Sigmoid colon (tissue), 7 donors: ENCODE results near the gene CPE. TPM values are rescaled to one million over a fixed set of nuclear protein-coding genes. Genes with fewer than 3 reads are reported as not detected.

Experiments
- DNase-seq: peaks from one replicate; pipeline ENCODE4 v3.0.0-alpha.2; 2019
- H3K27ac ChIP-seq, 4 donors: fragments of 200-600 bp; sonication (generic); one replicate each; pipeline ENCODE4 v1.5.1; 2016 to 2019; ENCODE audit warnings: mild to moderate bottlenecking in 1 of 4
- H3K27me3 ChIP-seq, 3 donors: fragments of 200-600 bp; sonication (generic); one replicate each; pipeline ENCODE4 v1.5.1; 2019; ENCODE audit warnings: mild to moderate bottlenecking in 1 of 3
- H3K36me3 ChIP-seq, 4 donors: fragments of 200-600 bp; sonication (generic); one replicate each; pipeline ENCODE4 v1.5.1; 2016 to 2019
- H3K4me1 ChIP-seq, 4 donors: fragments of 200-600 bp; sonication (generic); one replicate each; pipeline ENCODE4 v1.5.1; 2017 to 2019
- H3K4me3 ChIP-seq, 4 donors: fragments of 200-600 bp; sonication (generic); one replicate each; pipeline ENCODE4 v1.5.1; 2017 to 2019; ENCODE audit warnings: mild to moderate bottlenecking in 2 of 4, moderate library complexity in 1 of 4
- H3K9me3 ChIP-seq, 4 donors: fragments of 200-600 bp in 3 of 4; sonication (generic) in 3 of 4; one replicate each; pipeline versions ENCODE4 v1.5.1 to v1.6.1; 2013 to 2019
- EP300 ChIP-seq, 4 donors: sonication (generic); formaldehyde crosslinking; IDR thresholded peaks; one replicate each; pipeline ENCODE4 v1.6.1; 2017; ENCODE audit warnings: antibody characterized with exemption in 4 of 4
- POLR2A ChIP-seq, 2 donors: fragments of 450-650 bp; IDR thresholded peaks; one replicate each; pipeline ENCODE4 v1.6.1; 2016; ENCODE audit warnings: antibody characterized with exemption in 2 of 2, mild to moderate bottlenecking in 2 of 2, moderate library complexity in 2 of 2
- POLR2AphosphoS5 ChIP-seq, 4 donors: sonication (generic); formaldehyde crosslinking; IDR thresholded peaks; one replicate each; pipeline ENCODE4 v1.6.1; 2017; ENCODE audit warnings: antibody characterized with exemption in 4 of 4
- WGBS, 2 donors: extraction: QIAGEN DNeasy Blood & Tissue Kit; methylation state at CpG; one replicate each; pipeline ENCODE4 v1.1.7; 2013; 5-methylcytosine and 5-hydroxymethylcytosine counted together
- intact Hi-C: fragments of 100-400 bp; cut with DNase I; formaldehyde crosslinking; loops from one replicate; pipeline ENCODE4 v1.15.1; 2023
- polyA plus RNA-seq, 3 donors: library from polyadenylated mRNA; stranded (reverse); fragments of 200-250 nt; gene quantifications; one replicate each; pipeline ENCODE4 v1.2.3, GENCODE V29; 2013
- total RNA-seq, 4 donors: library from RNA; depleted of rRNA; stranded (reverse); fragments of >200 nt; gene quantifications; one replicate each; pipeline ENCODE4 v1.1.0, GENCODE V29; 2016
- TF ChIP-seq, protein P1 (sequence below), 4 experiments: fragments of 450-650 bp in 3 of 4; fragments of 200-600 bp in 1 of 4; IDR thresholded peaks; one replicate each; pipeline ENCODE4 v1.5.1; 2016 to 2019; ENCODE audit warnings: antibody characterized with exemption in 4 of 4, mild to moderate bottlenecking in 3 of 4, moderate library complexity in 2 of 4
- donor health status: healthy with polysubstance abuse.
- donor health status: Bipolar disorder and iron deficiency.
- donor health status: healthy.

Gene CPE
- total and polyA plus RNA-seq, 7 donors = 5.4 to 64.5 (median 31.8) TPM

GRCh38 chr4:165393704-165394103, 14.9 kb downstream of the CPE start:
- no peaks in the 10 kb centered on the region for H3K36me3 ChIP-seq
- no peaks in the 10 kb centered on the region for H3K27me3 ChIP-seq
- TF ChIP-seq POLR2AphosphoS5 (IDR thresholded peaks at IDR 0.05) (no peak), EP300 (IDR thresholded peaks at IDR 0.05) (no peak), POLR2A (IDR thresholded peaks at IDR 0.05) (no peak)
- TF ChIP-seq, protein P1, sequence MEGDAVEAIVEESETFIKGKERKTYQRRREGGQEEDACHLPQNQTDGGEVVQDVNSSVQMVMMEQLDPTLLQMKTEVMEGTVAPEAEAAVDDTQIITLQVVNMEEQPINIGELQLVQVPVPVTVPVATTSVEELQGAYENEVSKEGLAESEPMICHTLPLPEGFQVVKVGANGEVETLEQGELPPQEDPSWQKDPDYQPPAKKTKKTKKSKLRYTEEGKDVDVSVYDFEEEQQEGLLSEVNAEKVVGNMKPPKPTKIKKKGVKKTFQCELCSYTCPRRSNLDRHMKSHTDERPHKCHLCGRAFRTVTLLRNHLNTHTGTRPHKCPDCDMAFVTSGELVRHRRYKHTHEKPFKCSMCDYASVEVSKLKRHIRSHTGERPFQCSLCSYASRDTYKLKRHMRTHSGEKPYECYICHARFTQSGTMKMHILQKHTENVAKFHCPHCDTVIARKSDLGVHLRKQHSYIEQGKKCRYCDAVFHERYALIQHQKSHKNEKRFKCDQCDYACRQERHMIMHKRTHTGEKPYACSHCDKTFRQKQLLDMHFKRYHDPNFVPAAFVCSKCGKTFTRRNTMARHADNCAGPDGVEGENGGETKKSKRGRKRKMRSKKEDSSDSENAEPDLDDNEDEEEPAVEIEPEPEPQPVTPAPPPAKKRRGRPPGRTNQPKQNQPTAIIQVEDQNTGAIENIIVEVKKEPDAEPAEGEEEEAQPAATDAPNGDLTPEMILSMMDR (IDR thresholded peaks at IDR 0.05) = no peak
- 72 to 94% methylated on average over 2 of the region's 2 CpGs for WGBS, 2 donors
- intact Hi-C loops = no loop called here
- no peaks in the 10 kb centered on the region for H3K4me1 ChIP-seq
- no peaks in the 10 kb centered on the region for H3K9me3 ChIP-seq
- H3K27ac ChIP-seq = no peak overlapping the region
- H3K4me3 ChIP-seq = no peak overlapping the region
- DNase-seq = no peak

DNA sequence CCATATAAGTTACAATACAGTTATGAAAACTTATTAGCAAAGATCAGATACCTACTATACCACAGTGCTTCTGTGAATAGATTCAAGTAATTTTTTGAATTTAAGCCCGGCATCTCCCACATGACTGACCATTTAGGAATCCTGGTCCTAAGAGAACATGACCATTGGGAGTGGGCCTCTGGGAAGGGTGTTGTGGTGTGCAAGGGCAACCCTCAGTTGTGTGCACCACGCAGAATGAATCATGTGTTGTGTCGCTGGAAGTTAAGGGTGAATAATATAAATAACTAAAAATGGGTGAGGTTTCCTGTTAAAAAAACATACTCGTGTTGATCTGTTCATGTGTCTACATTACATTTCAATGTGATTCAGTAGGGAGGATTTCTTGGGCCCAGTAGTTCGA, 15.5 kb downstream of the CPE start:
- WGBS, 2 donors = 85% methylated on average over 5 of the region's 5 CpGs
- TF ChIP-seq EP300 (IDR thresholded peaks at IDR 0.05) = no peak
- Histone ChIP-seq H3K27me3 (no peaks in the 10 kb centered on the region), H3K4me1 (no peaks in the 10 kb centered on the region), H3K4me3 (no peak overlapping the region), H3K27ac (no peak overlapping the region), H3K9me3 (no peaks in the 10 kb centered on the region), H3K36me3 (no peaks in the 10 kb centered on the region)
- no peak for DNase-seq
- intact Hi-C loops = no loop called here

- H3K4me1 ChIP-seq = no peaks in the 10 kb centered on the region
- TF ChIP-seq POLR2AphosphoS5 (IDR thresholded peaks at IDR 0.05) (no peak), POLR2A (IDR thresholded peaks at IDR 0.05) (no peak), EP300 (IDR thresholded peaks at IDR 0.05) (no peak)
- 29 to 34% methylated on average over 1 of the region's 1 CpG for WGBS, 2 donors
Measured at GRCh38 chr4:165398570-165398969, 19.8 kb downstream of the CPE start.

DNA sequence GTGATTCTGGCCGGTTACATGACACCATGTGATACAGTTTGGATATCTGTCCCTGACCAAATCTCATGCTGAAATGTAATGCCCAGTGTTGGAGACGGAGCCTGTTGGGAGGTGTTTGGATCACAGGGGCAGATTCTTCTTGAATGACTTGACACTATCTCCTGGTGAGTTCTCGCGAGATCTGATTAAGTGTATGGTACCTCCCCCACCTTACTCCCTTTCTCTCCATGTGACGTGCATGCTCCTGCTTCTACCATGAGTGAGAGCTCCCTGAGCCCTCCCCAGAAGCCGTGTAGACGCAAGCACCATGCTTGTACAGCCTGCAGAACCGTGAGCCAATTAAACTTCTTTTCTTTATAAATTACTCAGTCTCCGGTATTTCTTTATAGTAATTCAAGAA, 23.6 kb downstream of the CPE start:
- Histone ChIP-seq H3K36me3 (no peaks in the 10 kb centered on the region), H3K9me3 (no peaks in the 10 kb centered on the region), H3K4me1 (no peaks in the 10 kb centered on the region), H3K27ac (no peak overlapping the region), H3K4me3 (no peak overlapping the region), H3K27me3 (no peaks in the 10 kb centered on the region)
- 89 to 90% methylated on average over 9 of the region's 9 CpGs for WGBS, 2 donors
- intact Hi-C loops = no loop called here
- TF ChIP-seq POLR2AphosphoS5 (IDR thresholded peaks at IDR 0.05) = no peak
- no peak for TF ChIP-seq POLR2A (IDR thresholded peaks at IDR 0.05)
- TF ChIP-seq, protein P1 (IDR thresholded peaks at IDR 0.05) = no peak
- TF ChIP-seq EP300 (IDR thresholded peaks at IDR 0.05) = no peak
- no peak for DNase-seq

More at GRCh38 chr4:165398570-165398969, 19.8 kb downstream of the CPE start:
- DNase-seq = no peak
- intact Hi-C loops = no loop called here
- no peaks in the 10 kb centered on the region for H3K9me3 ChIP-seq
- no peaks in the 10 kb centered on the region for H3K36me3 ChIP-seq
- no peak overlapping the region for H3K27ac ChIP-seq
- H3K27me3 ChIP-seq = no peaks in the 10 kb centered on the region
- no peak overlapping the region for H3K4me3 ChIP-seq

GRCh38 chr4:165403048-165403447, 24.2 kb downstream of the CPE start:
- Histone ChIP-seq H3K9me3 (no peaks in the 10 kb centered on the region), H3K36me3 (no peaks in the 10 kb centered on the region), H3K4me1 (no peaks in the 10 kb centered on the region), H3K27me3 (no peaks in the 10 kb centered on the region), H3K4me3 (no peak overlapping the region), H3K27ac (no peak overlapping the region)
- WGBS, 2 donors = 13 to 47% methylated on average over 2 of the region's 2 CpGs
- intact Hi-C loops = no loop called here
- DNase-seq = no peak
- TF ChIP-seq EP300 (IDR thresholded peaks at IDR 0.05) (no peak), POLR2A (IDR thresholded peaks at IDR 0.05) (no peak), POLR2AphosphoS5 (IDR thresholded peaks at IDR 0.05) (no peak)
- TF ChIP-seq, protein P1 (IDR thresholded peaks at IDR 0.05) = no peak

DNA sequence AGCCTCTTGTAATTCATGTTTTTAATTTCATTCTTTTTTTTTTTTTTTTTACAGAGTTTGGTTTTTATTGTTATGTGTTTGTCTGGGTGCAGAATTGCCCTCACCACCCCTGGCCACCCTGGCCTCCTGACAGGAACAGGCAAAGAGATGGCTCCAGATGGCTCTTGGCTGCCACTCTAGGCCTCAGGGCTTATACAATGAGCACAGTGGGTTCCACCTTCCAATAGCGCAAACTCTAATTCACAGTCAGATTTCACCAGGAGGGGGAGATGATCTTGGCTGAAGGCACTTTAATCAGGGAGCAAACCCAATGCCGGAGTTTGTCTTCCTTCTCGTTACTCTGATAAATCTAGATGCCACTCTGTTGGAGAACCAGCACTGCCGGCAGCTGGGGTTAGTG, 24.8 kb downstream of the CPE start:
- H3K4me3 ChIP-seq = no peak overlapping the region
- H3K36me3 ChIP-seq = no peaks in the 10 kb centered on the region
- H3K9me3 ChIP-seq = no peaks in the 10 kb centered on the region
- no peaks in the 10 kb centered on the region for H3K27me3 ChIP-seq
- no peaks in the 10 kb centered on the region for H3K4me1 ChIP-seq
- 96 to 98% methylated on average over 4 of the region's 4 CpGs for WGBS, 2 donors
- TF ChIP-seq POLR2A (IDR thresholded peaks at IDR 0.05) (no peak), POLR2AphosphoS5 (IDR thresholded peaks at IDR 0.05) (no peak), EP300 (IDR thresholded peaks at IDR 0.05) (no peak)
- TF ChIP-seq, protein P1 (IDR thresholded peaks at IDR 0.05) = no peak
- no peak for DNase-seq
- no peak overlapping the region for H3K27ac ChIP-seq
- intact Hi-C loops = no loop called here
